Gastrocnemius medialis (tissue), 4 donors: ENCODE results near the gene APBB1IP. TPM values are rescaled to one million over a fixed set of nuclear protein-coding genes. Genes with fewer than 3 reads are reported as not detected.
"Not testable (repeated sequence)": the region's sequence is repeated elsewhere in the genome, so short reads cannot be mapped to it uniquely, and the experiment has no call there.

Experiments
- ATAC-seq, 2 donors: fragments of 150-250 bp; one replicate each; pipeline ENCODE4 v1.9.1; 2016
- DNase-seq, 2 donors: peaks; one replicate each; pipeline ENCODE4 v3.0.0-alpha.2; 2019
- H3K27ac ChIP-seq, 4 donors: fragments of 200-600 bp; sonication (generic); 1 replicate in 1 of 4; 2 replicates in 3 of 4; pipeline ENCODE4 v1.5.1; 2016 to 2018; ENCODE audit warnings: mild to moderate bottlenecking in 2 of 4, moderate library complexity in 1 of 4
- H3K27me3 ChIP-seq, 3 donors: fragments of 200-600 bp; sonication (generic) in 2 of 3; 1 replicate in 1 of 3; 2 replicates in 2 of 3; pipeline versions ENCODE4 v1.5.1 to v1.6.0; 2016 to 2019; ENCODE audit warnings: mild to moderate bottlenecking in 1 of 3, moderate library complexity in 1 of 3
- H3K36me3 ChIP-seq, 2 donors: fragments of 200-600 bp; sonication (generic) in 1 of 2; one replicate each; pipeline ENCODE4 v1.5.1; 2017 to 2018
- H3K4me1 ChIP-seq, 2 donors: fragments of 200-600 bp; sonication (generic) in 1 of 2; one replicate each; pipeline ENCODE4 v1.5.1; 2016 to 2017; ENCODE audit warnings: mild to moderate bottlenecking in 2 of 2
- H3K4me3 ChIP-seq, 4 donors: fragments of 200-600 bp; sonication (generic) in 3 of 4; 1 replicate in 1 of 4; 2 replicates in 3 of 4; pipeline ENCODE4 v1.5.1; 2016 to 2019; ENCODE audit warnings: mild to moderate bottlenecking in 2 of 4
- H3K9me3 ChIP-seq, 3 donors: fragments of 200-600 bp; sonication (generic) in 2 of 3; 1 replicate in 1 of 3; 2 replicates in 2 of 3; pipeline ENCODE4 v1.5.1; 2016 to 2019
- CTCF ChIP-seq, 5 experiments: fragments of 450-650 bp in 3 of 5; fragments of 200-600 bp in 2 of 5; sonication (generic) in 2 of 5; IDR thresholded peaks in 4 of 5; conservative IDR thresholded peaks in 1 of 5; 1 replicate in 4 of 5; 2 replicates in 1 of 5; pipeline ENCODE4 v1.5.1; 2016 to 2019; ENCODE audit warnings: antibody characterized with exemption in 5 of 5, mild to moderate bottlenecking in 3 of 5, moderate library complexity in 3 of 5
- POLR2A ChIP-seq, 2 donors: fragments of 450-650 bp; IDR thresholded peaks; one replicate each; pipeline ENCODE4 v1.6.1; 2017; ENCODE audit warnings: antibody characterized with exemption in 2 of 2, mild to moderate bottlenecking in 2 of 2, moderate library complexity in 2 of 2
- in situ Hi-C, 4 donors: fragments of 200-750 bp; cut with MboI; loops; one replicate each; pipeline versions ENCODE4 v1.15.0 to v1.8.0; 2017; ENCODE audit warnings: low sequenced_read_pairs in 4 of 4
- intact Hi-C: fragments of 100-400 bp; cut with DNase I; formaldehyde crosslinking; loops from one replicate; pipeline ENCODE4 v1.15.1; 2023; ENCODE audit warnings: low total_unique reads
- total RNA-seq, 4 donors: library from RNA; depleted of rRNA; stranded (reverse); fragments of >200 nt; gene quantifications; one replicate each; pipeline versions ENCODE4 v1.1.0 to v1.2.3, GENCODE V29; 2016

Gene APBB1IP
- total RNA-seq, 4 donors from 2014 or later, result 0.83 to 2.0 (median 1.2) TPM

DNA sequence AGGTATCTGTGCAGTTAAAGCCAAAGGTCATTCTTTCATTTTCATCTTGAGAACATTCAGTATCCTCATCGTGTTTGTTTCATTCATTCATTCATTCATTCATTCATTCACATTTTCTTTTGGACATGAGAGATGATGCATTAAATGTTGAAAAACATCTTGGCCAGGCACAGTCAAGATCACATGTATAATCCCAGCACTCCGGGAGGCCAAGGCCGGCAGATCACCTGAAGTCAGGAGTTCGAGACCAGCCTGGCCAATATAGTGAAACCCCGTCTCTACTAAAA lies 34.3 kb downstream of the APBB1IP start:
- Histone ChIP-seq H3K27me3 (no peaks in the 10 kb centered on the region), H3K4me1 (no peaks in the 10 kb centered on the region), H3K4me3 (no peak overlapping the region), H3K36me3 (no peaks in the 10 kb centered on the region), H3K9me3 (no peaks in the 10 kb centered on the region), H3K27ac (no peak overlapping the region)
- TF ChIP-seq CTCF (IDR thresholded peaks at IDR 0.05 in 4 of 5, conservative IDR thresholded peaks at IDR 0.05 in 1 of 5) (no peak), POLR2A (IDR thresholded peaks at IDR 0.05) (no peak)
- no peak for ATAC-seq
- in situ Hi-C loops (no loop called here), intact Hi-C loops (no loop called here)
- no peak for DNase-seq

DNA sequence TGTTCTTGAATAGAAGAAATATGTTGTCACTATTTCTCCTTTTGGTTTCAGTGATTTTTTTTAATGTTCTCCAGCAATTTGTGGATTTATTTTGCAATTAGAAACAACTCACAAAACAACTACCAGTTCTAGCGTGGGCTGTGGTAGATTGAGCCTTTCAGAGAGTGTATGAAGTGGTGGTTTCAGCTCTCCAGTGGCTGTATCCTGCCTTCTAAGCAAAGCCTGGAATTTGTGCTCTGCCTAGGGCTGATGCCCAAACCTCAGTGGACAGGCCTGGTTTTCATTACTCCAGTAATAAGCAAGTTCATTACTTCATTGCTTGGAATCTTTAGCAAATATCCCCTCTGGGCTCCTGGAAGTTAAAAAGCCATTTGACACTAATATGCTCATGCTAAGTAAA lies 35.9 kb downstream of the APBB1IP start:
- Histone ChIP-seq H3K9me3 (no peaks in the 10 kb centered on the region), H3K4me3 (no peak overlapping the region), H3K27ac (no peak overlapping the region), H3K27me3 (no peaks in the 10 kb centered on the region), H3K4me1 (no peaks in the 10 kb centered on the region), H3K36me3 (no peaks in the 10 kb centered on the region)
- DNase-seq, result no peak
- intact Hi-C loops (no loop called here), in situ Hi-C loops (no loop called here)
- no peak for TF ChIP-seq POLR2A (IDR thresholded peaks at IDR 0.05)
- TF ChIP-seq CTCF (IDR thresholded peaks at IDR 0.05 in 4 of 5, conservative IDR thresholded peaks at IDR 0.05 in 1 of 5), result no peak
- no peak for ATAC-seq

GRCh38 chr10:26474845-26475244 lies 36.7 kb downstream of the APBB1IP start:
- DNase-seq, ATAC-seq, intact Hi-C loops, H3K4me3 ChIP-seq, H3K9me3 ChIP-seq, H3K36me3 ChIP-seq, H3K27me3 ChIP-seq, H3K27ac ChIP-seq, in situ Hi-C loops, H3K4me1 ChIP-seq: not testable (repeated sequence)

DNA sequence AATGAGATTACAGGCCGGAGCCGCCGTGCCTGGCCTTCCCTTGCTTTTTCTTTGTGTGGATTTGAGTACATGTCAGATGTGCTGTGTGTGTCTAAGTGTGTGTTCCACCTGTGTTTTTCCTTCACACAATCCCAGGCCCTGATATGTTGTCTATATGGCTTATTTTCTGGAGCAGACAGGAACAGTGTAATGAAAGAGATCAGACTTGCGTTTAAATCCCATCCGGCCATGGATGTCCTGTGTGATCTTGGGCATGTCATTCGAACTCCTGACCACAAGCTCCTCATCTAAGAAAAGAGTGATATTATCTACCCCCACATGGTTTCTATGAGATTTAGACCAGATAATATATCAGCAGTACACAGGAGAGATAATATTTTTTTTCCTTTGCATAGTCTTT lies 37.2 kb downstream of the APBB1IP start:
- H3K27me3 ChIP-seq, result no peaks in the 10 kb centered on the region
- intact Hi-C loops, result no loop called here
- no peak for DNase-seq
- no peak overlapping the region for H3K27ac ChIP-seq
- in situ Hi-C loops, result no loop called here
- TF ChIP-seq POLR2A (IDR thresholded peaks at IDR 0.05) (no peak), CTCF (IDR thresholded peaks at IDR 0.05 in 4 of 5, conservative IDR thresholded peaks at IDR 0.05 in 1 of 5) (no peak)
- no peaks in the 10 kb centered on the region for H3K36me3 ChIP-seq
- no peaks in the 10 kb centered on the region for H3K9me3 ChIP-seq
- no peak for ATAC-seq
- no peaks in the 10 kb centered on the region for H3K4me1 ChIP-seq
- no peak overlapping the region for H3K4me3 ChIP-seq

DNA sequence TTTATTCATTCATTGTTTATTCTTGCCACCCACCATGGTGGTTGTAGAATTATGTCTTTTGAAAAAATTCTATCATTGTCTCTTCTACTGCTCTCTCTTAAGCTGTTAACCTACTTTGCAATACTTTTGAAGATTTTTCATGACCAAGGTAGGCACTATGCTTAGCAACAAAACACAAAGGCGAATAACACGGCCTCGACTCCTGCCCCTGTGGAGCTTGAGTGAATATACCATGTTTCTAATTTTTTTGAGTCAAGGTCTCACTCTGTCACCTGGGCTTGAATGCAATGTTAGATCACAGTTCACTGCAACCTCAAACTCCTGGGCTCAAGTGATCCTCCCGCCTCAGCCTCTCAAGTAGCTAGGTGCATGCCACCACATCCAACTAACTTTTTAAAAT lies 39.4 kb downstream of the APBB1IP start:
- no peaks in the 10 kb centered on the region for H3K4me1 ChIP-seq
- TF ChIP-seq CTCF (IDR thresholded peaks at IDR 0.05 in 4 of 5, conservative IDR thresholded peaks at IDR 0.05 in 1 of 5) (no peak), POLR2A (IDR thresholded peaks at IDR 0.05) (no peak)
- in situ Hi-C loops, result no loop called here

More for the DNA sequence above, 39.4 kb downstream of the APBB1IP start:
- Histone ChIP-seq H3K36me3 (no peaks in the 10 kb centered on the region), H3K27me3 (no peaks in the 10 kb centered on the region), H3K9me3 (no peaks in the 10 kb centered on the region), H3K27ac (no peak overlapping the region), H3K4me3 (no peak overlapping the region)
- ATAC-seq (no peak), DNase-seq (no peak)
- intact Hi-C loops, result no loop called here
